Measurements from ENCODE around the gene RBM18.

DNA sequence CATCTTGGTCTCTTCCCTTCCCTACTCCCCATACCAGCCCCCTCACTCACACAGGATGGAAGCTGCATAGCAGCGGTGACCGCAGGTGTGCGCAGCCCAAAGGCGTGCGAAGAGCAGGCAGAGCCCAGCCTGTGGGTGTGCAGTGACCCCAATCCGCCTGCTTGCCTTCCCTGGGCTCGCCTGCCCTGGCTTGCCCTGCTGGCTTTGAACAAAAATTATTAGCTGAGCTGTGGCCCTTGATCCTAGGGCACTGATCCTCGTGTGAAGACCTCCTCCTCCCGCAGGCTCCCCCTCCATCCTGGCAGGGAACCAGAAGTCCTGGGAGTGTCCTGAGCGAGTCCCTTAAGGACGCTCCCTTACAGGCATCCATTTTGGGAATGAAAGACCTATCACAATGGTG, 73.1 kb downstream of the RBM18 start:
- TF ChIP-seq, protein P1, sequence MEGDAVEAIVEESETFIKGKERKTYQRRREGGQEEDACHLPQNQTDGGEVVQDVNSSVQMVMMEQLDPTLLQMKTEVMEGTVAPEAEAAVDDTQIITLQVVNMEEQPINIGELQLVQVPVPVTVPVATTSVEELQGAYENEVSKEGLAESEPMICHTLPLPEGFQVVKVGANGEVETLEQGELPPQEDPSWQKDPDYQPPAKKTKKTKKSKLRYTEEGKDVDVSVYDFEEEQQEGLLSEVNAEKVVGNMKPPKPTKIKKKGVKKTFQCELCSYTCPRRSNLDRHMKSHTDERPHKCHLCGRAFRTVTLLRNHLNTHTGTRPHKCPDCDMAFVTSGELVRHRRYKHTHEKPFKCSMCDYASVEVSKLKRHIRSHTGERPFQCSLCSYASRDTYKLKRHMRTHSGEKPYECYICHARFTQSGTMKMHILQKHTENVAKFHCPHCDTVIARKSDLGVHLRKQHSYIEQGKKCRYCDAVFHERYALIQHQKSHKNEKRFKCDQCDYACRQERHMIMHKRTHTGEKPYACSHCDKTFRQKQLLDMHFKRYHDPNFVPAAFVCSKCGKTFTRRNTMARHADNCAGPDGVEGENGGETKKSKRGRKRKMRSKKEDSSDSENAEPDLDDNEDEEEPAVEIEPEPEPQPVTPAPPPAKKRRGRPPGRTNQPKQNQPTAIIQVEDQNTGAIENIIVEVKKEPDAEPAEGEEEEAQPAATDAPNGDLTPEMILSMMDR (IDR thresholded peaks at IDR 0.05) = no peak
- TF ChIP-seq POLR2A (IDR thresholded peaks at IDR 0.05) = no peak
